ENCODE results near the gene MRPL52. TPM values are rescaled to one million over a fixed set of nuclear protein-coding genes. Genes with fewer than 3 reads are reported as not detected.

Gene MRPL52
- total RNA-seq, 4 donors from 2014 or later: 27.0 to 64.5 (median 37.2) TPM

DNA sequence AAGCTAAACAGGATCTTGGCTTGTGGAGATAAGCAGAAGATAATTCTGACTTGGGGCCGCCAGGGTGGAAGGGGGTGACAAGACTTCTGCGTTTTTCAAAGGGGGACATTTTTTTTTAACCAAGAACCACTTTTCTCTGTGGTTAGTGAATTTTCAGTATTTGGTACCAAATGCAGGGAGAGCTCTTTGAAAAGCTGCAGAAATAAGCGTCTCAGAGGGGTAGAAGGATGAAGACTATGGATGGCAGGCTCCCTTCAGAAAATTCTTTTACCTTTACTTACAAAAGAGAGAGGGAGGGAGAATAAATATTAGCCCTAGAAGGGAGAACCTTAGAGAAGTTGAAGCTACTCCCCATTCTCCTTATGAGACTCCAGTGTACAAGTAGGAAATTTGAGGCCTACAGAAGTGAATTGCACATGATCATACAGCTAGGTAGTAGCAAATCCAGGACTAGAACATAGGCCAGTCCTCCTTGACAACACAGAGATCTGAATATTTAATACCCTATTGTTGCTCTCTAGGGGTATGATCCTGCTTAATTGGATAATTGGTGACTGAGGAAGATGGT is 840 bp downstream of the MRPL52 start:
- intact Hi-C loops (cut with DNase I): no loop called here
- WGBS: 28% methylated on average over 3 of the region's 3 CpGs
- no peak for DNase-seq (ENCODE audit: extremely low spot score)

DNA sequence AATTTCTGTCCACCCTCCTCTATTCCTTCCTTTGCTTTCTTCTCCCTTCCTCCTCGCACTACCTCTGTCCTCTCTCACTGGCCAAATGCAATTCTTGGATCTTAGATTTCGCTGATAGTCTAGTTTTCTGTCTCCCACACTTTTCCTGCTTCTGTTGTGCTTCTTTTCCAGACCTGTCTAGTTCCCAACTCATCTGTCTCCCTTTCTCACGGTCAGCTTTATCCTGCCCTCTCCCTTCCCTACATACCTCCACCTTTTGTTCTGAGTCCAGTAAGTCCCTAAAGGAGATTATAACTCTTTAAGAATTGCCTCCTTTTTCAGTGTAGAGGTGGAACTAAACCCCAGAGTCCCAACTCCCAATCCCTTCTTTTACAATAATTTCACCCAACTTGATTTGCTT is 5.8 kb downstream of the MRPL52 start:
- Histone ChIP-seq H3K9me3 (no peaks in the 10 kb centered on the region), H3K36me3 (peaks cover 11 to 24% (median 23%) of the 10 kb centered on the region in 4 donors), H3K4me1 (peaks cover 28 to 46% (median 41%) of the 10 kb centered on the region in 4 donors), H3K4me3 (no peak overlapping the region), H3K27ac (replicated peaks in 1 of 4) (peak overlapping the region; percentile 93 to 97 (median 95)), H3K27me3 (no peaks in the 10 kb centered on the region)
- TF ChIP-seq POLR2AphosphoS5 (IDR thresholded peaks at IDR 0.05) (no peak), POLR2A (IDR thresholded peaks at IDR 0.05; ENCODE audit: low read depth) (no peak), CTCF (IDR thresholded peaks at IDR 0.05) (no peak), EP300 (IDR thresholded peaks at IDR 0.05) (no peak)
- 73% methylated on average over 3 of the region's 3 CpGs for WGBS
- no peak for DNase-seq (ENCODE audit: extremely low spot score)
- intact Hi-C loops (cut with DNase I): no loop called here

More for the DNA sequence above, 840 bp downstream of the MRPL52 start:
- Histone ChIP-seq H3K36me3 (peaks cover 11 to 24% (median 22%) of the 10 kb centered on the region in 4 donors), H3K27me3 (no peaks in the 10 kb centered on the region), H3K27ac (replicated peaks in 1 of 4) (peak overlapping the region in 3 of 4 donors; percentile 79 to 88 (median 80)), H3K4me3 (peak overlapping the region; percentile 76 to 88 (median 81)), H3K4me1 (peaks cover 11 to 18% (median 14%) of the 10 kb centered on the region in 4 donors), H3K9me3 (no peaks in the 10 kb centered on the region)
- TF ChIP-seq POLR2AphosphoS5 (IDR thresholded peaks at IDR 0.05): no peak
- TF ChIP-seq CTCF (IDR thresholded peaks at IDR 0.05): no peak
- TF ChIP-seq EP300 (IDR thresholded peaks at IDR 0.05): no peak
- TF ChIP-seq POLR2A (IDR thresholded peaks at IDR 0.05; ENCODE audit: low read depth): no peak

DNA sequence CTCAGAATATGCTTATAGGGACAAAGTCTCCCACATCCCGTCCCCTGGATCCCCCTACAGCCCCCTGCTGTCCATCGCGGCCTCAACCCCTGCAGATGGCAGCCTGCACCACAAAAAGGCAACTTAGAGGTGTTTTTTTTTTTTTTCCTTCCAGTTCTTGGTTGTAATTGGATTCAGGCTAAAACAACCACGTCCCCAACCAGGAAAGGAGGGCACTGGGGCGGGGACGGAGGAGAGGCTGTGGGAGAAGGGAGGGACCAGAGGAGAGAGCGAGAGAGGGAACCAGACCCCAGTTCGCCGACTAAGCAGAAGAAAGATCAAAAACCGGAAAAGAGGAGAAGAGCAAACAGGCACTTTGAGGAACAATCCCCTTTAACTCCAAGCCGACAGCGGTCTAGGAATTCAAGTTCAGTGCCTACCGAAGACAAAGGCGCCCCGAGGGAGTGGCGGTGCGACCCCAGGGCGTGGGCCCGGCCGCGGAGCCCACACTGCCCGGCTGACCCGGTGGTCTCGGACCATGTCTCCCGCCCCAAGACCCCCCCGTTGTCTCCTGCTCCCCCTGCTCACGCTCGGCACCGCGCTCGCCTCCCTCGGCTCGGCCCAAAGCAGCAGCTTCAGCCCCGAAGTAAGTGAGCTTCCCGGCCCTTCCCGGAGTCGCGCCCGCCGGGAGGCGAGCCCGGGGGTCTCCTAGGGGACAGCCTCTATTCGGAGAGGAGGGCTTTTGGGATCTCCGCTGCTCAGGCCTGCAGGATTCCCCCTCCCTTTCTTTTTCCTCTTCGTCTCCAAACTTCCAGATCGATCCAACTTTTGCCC is 6.8 kb downstream of the MRPL52 start, which contains the start of gene MMP14:
MMP14 (plus strand) TSS at position 285 of the 813 bp plus-strand sequence; CDS start at position 518, 233 bp downstream.
- H3K4me1 ChIP-seq: peaks cover 24 to 51% (median 45%) of the 10 kb centered on the region in 4 donors
- peak; percentile 96 for DNase-seq (ENCODE audit: extremely low spot score)
- H3K9me3 ChIP-seq: no peaks in the 10 kb centered on the region
- 2% methylated on average over 33 of the region's 46 CpGs for WGBS
- H3K27me3 ChIP-seq: no peaks in the 10 kb centered on the region
- H3K36me3 ChIP-seq: peaks cover 11 to 32% (median 28%) of the 10 kb centered on the region in 4 donors
- peak within 1 kb of the TSS; percentile 84 to 94 (median 90) for H3K4me3 ChIP-seq
- H3K27ac ChIP-seq (replicated peaks in 1 of 4): peak within 1 kb of the TSS; percentile 93 to 97 (median 95)
- intact Hi-C loops (cut with DNase I): loop anchor here (2.0 kb wide), 1 partner anchor 14 kb away; no protein-coding TSS in a partner anchor
- no peak for TF ChIP-seq EP300 (IDR thresholded peaks at IDR 0.05)
- peak; percentile 86 to 93 for TF ChIP-seq POLR2AphosphoS5 (IDR thresholded peaks at IDR 0.05)
- TF ChIP-seq CTCF (IDR thresholded peaks at IDR 0.05): peak; percentile 44 to 63 (median 53)
- peak; percentile 72 for TF ChIP-seq POLR2A (IDR thresholded peaks at IDR 0.05; ENCODE audit: low read depth)

DNA sequence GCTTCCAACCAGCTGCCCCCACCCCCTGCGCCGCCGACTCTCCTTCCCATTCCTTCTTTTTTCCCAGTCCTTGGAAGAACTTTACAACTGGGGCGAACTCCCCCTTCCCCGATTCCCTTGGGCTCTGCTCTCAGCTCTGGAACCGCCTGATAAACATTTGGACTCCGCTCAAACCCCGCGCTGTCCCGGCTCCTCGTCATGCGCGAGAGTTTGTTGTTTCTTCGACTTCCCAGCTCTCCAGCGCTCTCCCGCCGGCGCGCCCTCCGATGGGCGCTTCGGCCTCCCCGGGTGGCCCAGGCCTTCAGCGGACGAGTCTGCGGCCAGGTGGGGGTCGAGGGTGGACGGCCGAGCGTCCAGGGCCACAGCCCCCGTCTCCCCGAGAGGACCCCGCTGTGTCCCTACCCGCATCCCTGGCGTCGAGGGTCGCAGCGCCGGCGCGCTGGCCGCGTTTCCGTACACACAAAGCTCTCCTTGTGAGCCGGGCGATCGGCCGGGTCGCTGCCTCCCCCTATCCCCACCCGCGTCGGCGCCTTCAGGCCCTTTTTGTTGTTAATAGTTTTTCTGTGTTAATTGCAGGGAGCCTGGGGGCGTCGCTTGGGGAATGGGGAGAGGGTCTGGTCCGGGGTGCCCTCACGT is 7.5 kb downstream of the MRPL52 start:
- no peak for DNase-seq (ENCODE audit: extremely low spot score)
- intact Hi-C loops (cut with DNase I): loop anchor here (2.0 kb wide), 1 partner anchor 14 kb away; no protein-coding TSS in a partner anchor
- Histone ChIP-seq H3K9me3 (no peaks in the 10 kb centered on the region), H3K36me3 (peaks cover 17 to 39% (median 35%) of the 10 kb centered on the region in 4 donors), H3K4me3 (peak overlapping the region; percentile 84 to 94 (median 90)), H3K4me1 (peaks cover 24 to 58% (median 52%) of the 10 kb centered on the region in 4 donors), H3K27me3 (no peaks in the 10 kb centered on the region), H3K27ac (replicated peaks in 1 of 4) (peak overlapping the region; percentile 93 to 97 (median 95))
- TF ChIP-seq CTCF (IDR thresholded peaks at IDR 0.05) (no peak), POLR2AphosphoS5 (IDR thresholded peaks at IDR 0.05) (peak in 1 of 2 donors; percentile 52)
- 2% methylated on average over 44 of the region's 57 CpGs for WGBS

All from esophagus muscularis mucosa (tissue), 4 donors.